H4 (cell line): ENCODE results near the gene IL17RD. TPM values are rescaled to one million over a fixed set of nuclear protein-coding genes. Genes with fewer than 3 reads are reported as not detected.

Source experiments
- total RNA-seq: library from RNA; depleted of rRNA; stranded (reverse); fragments of >200 nt; shearing (Covaris generic); gene quantifications from 2 replicates; pipeline ENCODE4 v1.2.3, GENCODE V29; 2014; rRNA removed

IL17RD gene
- total RNA-seq, 1 experiment from 2014 or later, result 0.56 TPM

Other genes with a start within 250 kb of the IL17RD start
- gene SPATA12, start 104.7 kb downstream of the IL17RD start, total RNA-seq, result 0.14 TPM in 1 of 2 replicates, not detected in the other
- 0.37 TPM in 1 of 2 replicates, not detected in the other for gene HESX1, start 34.6 kb upstream of the IL17RD start, total RNA-seq
- gene APPL1, start 62.4 kb upstream of the IL17RD start, total RNA-seq, result 15.7 and 16.8 TPM in 2 replicates
- not detected in 2 replicates for gene ASB14, start 127.3 kb upstream of the IL17RD start, total RNA-seq